ENCODE measurements around the gene LIME1. TPM values are rescaled to one million over a fixed set of nuclear protein-coding genes. Genes with fewer than 3 reads are reported as not detected.
A peak's percentile ranks its signal among the peaks of the same experiment; 100 is the strongest.

The LIME1 gene
- total and polyA plus RNA-seq, 2 of the 8 experiments (the other 6 are each of a cell fraction or from before 2014, with no cell fraction given) = 4.5 to 5.9 TPM

GRCh38 chr20:63747622-63748069, 11.2 kb downstream of the LIME1 start:
- Histone ChIP-seq H4K91ac (replicated peaks; ENCODE audit: insufficient read length, low read length) (no peak overlapping the region), H3K23me2 (ENCODE audit: low read depth, low read length) (no peaks in the 10 kb centered on the region), H2BK15ac (ENCODE audit: low read length) (no peak overlapping the region), H3K9me3 (ENCODE audit: insufficient read depth in 2 of 2, low read depth in 1 of 2, low read length in 1 of 2) (no peaks in the 10 kb centered on the region), H3K9ac (replicated peaks in 1 of 4; ENCODE audit: extremely low read depth in 1 of 4, low read depth in 3 of 4, low read length in 3 of 4) (no peak overlapping the region), H3K79me1 (ENCODE audit: low read depth, low read length) (no peaks in the 10 kb centered on the region; the same call in 1 of the 2 replicates), H3K36me3 (ENCODE audit: control insufficient read depth in 2 of 4, insufficient read depth in 4 of 4, low read length in 3 of 4) (peaks cover 0 to 9% (median 3%) of the 10 kb centered on the region in 4 experiments; a peak in 4 of 8 replicates), H4K5ac (ENCODE audit: insufficient read length, low read depth, low read length) (no peak overlapping the region), H3K4me3 (ENCODE audit: extremely low read depth in 1 of 4, insufficient read depth in 2 of 4, low read depth in 3 of 4, low read length in 4 of 4) (no peak overlapping the region), H3K27ac (ENCODE audit: low read depth, low read length) (no peak overlapping the region), H3K4ac (replicated peaks; ENCODE audit: insufficient read length, low read depth, low read length) (no peak overlapping the region), H3K14ac (ENCODE audit: insufficient read length) (no peak overlapping the region), H3K18ac (ENCODE audit: extremely low read depth, low read length) (no peak overlapping the region), H2BK20ac (ENCODE audit: low read length) (no peak overlapping the region), H2BK120ac (replicated peaks; ENCODE audit: low read depth, low read length) (no peak overlapping the region), H3K4me2 (ENCODE audit: insufficient read depth in 1 of 2, low read depth in 2 of 2, low read length in 2 of 2) (no peak overlapping the region), H2BK12ac (ENCODE audit: low read depth, low read length) (no peak overlapping the region), H2BK5ac (ENCODE audit: low read depth, low read length) (peak overlapping the region; percentile 71; the same call in 1 of the 2 replicates), H3K56ac (replicated peaks; ENCODE audit: insufficient read length, low read depth, low read length) (no peak overlapping the region), H2AK5ac (ENCODE audit: low read depth, low read length) (no peak overlapping the region), H2AFZ (ENCODE audit: low read length) (no peak overlapping the region), H4K8ac (ENCODE audit: extremely low read depth, insufficient read depth, low read length) (no peak overlapping the region; the same call in none of the 2 replicates), H3K23ac (ENCODE audit: insufficient read length) (no peak overlapping the region), H3K27me3 (replicated peaks in 1 of 4; ENCODE audit: control insufficient read depth in 3 of 4, extremely low read depth in 1 of 4, insufficient read depth in 3 of 4, low read length in 3 of 4) (no peaks in the 10 kb centered on the region), H3K79me2 (ENCODE audit: control insufficient read depth in 1 of 2, insufficient read depth in 2 of 2, low read length in 2 of 2) (no peaks in the 10 kb centered on the region), H3K4me1 (replicated peaks in 1 of 4; ENCODE audit: control insufficient read depth in 3 of 4, insufficient read depth in 4 of 4, low read length in 3 of 4) (peaks cover 0 to 14% (median 4%) of the 10 kb centered on the region in 4 experiments; a peak in 6 of 7 replicates), H4K20me1 (replicated peaks in 1 of 2; ENCODE audit: control insufficient read depth in 1 of 2, insufficient read depth in 2 of 2, low read length in 2 of 2) (peaks cover 0 to 3% of the 10 kb centered on the region in 2 experiments)
- FAIRE-seq (no peak), DNase-seq (ENCODE audit: low read depth in 1 of 2, low spot score in 2 of 2) (no peak)
- no peak for TF ChIP-seq BRCA1 (IDR thresholded peaks at IDR 0.05; ENCODE audit: low read depth, low read length)
- no peak for TF ChIP-seq CBX8 (IDR thresholded peaks at IDR 0.05; ENCODE audit: borderline replicate concordance, low read depth, low read length)
- TF ChIP-seq TCF12 (IDR thresholded peaks at IDR 0.05; ENCODE audit: low read depth, low read length) = no peak
- TF ChIP-seq TEAD4 (IDR thresholded peaks at IDR 0.05; ENCODE audit: low read depth, low read length) = no peak
- no peak for TF ChIP-seq CEBPB (IDR thresholded peaks at IDR 0.05; ENCODE audit: low read depth, low read length)
- no peak for TF ChIP-seq TBP (IDR thresholded peaks at IDR 0.05; ENCODE audit: low read depth, low read length)
- no peak for TF ChIP-seq SIX5 (IDR thresholded peaks at IDR 0.05; ENCODE audit: low read depth, low read length)
- ChIA-PET CTCF (ENCODE audit: partially characterized antibody) (no interaction called here), POLR2A (ENCODE audit: partially characterized antibody) (interaction anchor here (0.6 to 1.8 kb wide), 3 partner anchors 9 to 49 kb away, joined by 3 to 6 read pairs (median 3); no protein-coding TSS in a partner anchor)
- WGBS, 2 experiments (ENCODE audit: extremely low coverage in 1 of 2, insufficient coverage in 1 of 2, insufficient read length in 1 of 2, insufficient replicate concordance in 2 of 2, low coverage in 1 of 2, low lambda C conversion rate in 2 of 2, missing lambda C conversion rate in 1 of 2) = 96% methylated on average over 10 of the region's 13 CpGs; no CpG with 5 or more reads in 1 of the 2 experiments
